NB4 (cell line): ENCODE results near the gene EDIL3.

Experiments used
- MYC ChIP-seq: IDR thresholded peaks from 2 replicates; pipeline ENCODE4 v1.6.1; 2011; ENCODE audit warnings: low read depth, low read length
- POLR2A ChIP-seq: IDR thresholded peaks from 2 replicates; pipeline ENCODE4 v1.6.1; 2011; ENCODE audit warnings: mild to moderate bottlenecking; ENCODE audit not compliant: insufficient read length; ENCODE audit errors: extremely low read depth
- TF ChIP-seq, protein P1 (sequence below): IDR thresholded peaks from one replicate; pipeline ENCODE4 v1.5.1; 2012; ENCODE audit warnings: low read depth, low read length
- TF ChIP-seq, protein P2 (sequence below): IDR thresholded peaks from 2 replicates; pipeline ENCODE4 v1.6.1; 2011; ENCODE audit warnings: low read depth, low read length

DNA sequence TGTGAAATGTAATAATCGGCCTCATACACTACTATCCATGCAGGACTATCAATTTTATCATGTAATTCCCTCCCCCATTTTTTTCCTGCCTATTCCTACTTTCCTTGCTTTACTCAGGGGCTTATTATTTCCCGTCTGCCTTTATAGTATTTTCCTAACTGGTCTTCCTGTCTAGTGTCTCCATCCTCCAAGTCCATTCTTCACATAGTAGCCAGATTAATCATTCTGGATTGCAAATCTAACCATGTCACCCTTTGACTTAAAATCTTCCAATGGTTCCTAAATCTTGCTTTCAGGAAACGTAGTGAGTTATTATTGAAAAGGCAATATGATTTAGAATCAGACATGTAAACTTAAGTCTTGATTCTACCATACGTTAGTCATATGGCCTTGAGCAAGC lies 356.6 kb downstream of the EDIL3 start:
- TF ChIP-seq, protein P1, sequence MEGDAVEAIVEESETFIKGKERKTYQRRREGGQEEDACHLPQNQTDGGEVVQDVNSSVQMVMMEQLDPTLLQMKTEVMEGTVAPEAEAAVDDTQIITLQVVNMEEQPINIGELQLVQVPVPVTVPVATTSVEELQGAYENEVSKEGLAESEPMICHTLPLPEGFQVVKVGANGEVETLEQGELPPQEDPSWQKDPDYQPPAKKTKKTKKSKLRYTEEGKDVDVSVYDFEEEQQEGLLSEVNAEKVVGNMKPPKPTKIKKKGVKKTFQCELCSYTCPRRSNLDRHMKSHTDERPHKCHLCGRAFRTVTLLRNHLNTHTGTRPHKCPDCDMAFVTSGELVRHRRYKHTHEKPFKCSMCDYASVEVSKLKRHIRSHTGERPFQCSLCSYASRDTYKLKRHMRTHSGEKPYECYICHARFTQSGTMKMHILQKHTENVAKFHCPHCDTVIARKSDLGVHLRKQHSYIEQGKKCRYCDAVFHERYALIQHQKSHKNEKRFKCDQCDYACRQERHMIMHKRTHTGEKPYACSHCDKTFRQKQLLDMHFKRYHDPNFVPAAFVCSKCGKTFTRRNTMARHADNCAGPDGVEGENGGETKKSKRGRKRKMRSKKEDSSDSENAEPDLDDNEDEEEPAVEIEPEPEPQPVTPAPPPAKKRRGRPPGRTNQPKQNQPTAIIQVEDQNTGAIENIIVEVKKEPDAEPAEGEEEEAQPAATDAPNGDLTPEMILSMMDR = no peak
- TF ChIP-seq, protein P2, sequence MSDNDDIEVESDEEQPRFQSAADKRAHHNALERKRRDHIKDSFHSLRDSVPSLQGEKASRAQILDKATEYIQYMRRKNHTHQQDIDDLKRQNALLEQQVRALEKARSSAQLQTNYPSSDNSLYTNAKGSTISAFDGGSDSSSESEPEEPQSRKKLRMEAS = no peak
- TF ChIP-seq POLR2A (no peak), MYC (no peak)
